H9 (cell line): ENCODE measurements around the gene DDX25. TPM values are rescaled to one million over a fixed set of nuclear protein-coding genes. Genes with fewer than 3 reads are reported as not detected.
A peak's percentile ranks its signal among the peaks of the same experiment; 100 is the strongest.

Experiments
- DNase-seq: peaks from one replicate; pipeline ENCODE4 v3.0.0-alpha.2; 2017
- H2AFZ ChIP-seq: one replicate; pipeline ENCODE4 v1.6.1; 2013; ENCODE audit warnings: mild to moderate bottlenecking, low read length, control low read depth, moderate library complexity
- H2AK5ac ChIP-seq: 2 replicates; pipeline ENCODE4 v1.6.1; 2013; ENCODE audit warnings: low read length, control low read depth, mixed read lengths; ENCODE audit not compliant: insufficient read length
- H2BK120ac ChIP-seq: one replicate; pipeline ENCODE4 v1.6.1; 2013; ENCODE audit warnings: low read depth, mild to moderate bottlenecking, low read length, control low read depth, inconsistent platforms; ENCODE audit not compliant: poor library complexity, severe bottlenecking
- H2BK12ac ChIP-seq: 2 replicates; pipeline ENCODE4 v1.6.1; 2013; ENCODE audit warnings: low read length, control low read depth, mixed read lengths, low read depth; ENCODE audit not compliant: insufficient read length
- H2BK15ac ChIP-seq: 2 replicates; pipeline ENCODE4 v1.6.1; 2013; ENCODE audit warnings: low read depth, low read length, control low read depth
- H2BK20ac ChIP-seq: one replicate; pipeline ENCODE4 v1.6.1; 2013; ENCODE audit warnings: low read depth, mild to moderate bottlenecking, low read length, control low read depth, inconsistent platforms; ENCODE audit not compliant: poor library complexity, severe bottlenecking
- H2BK5ac ChIP-seq: 2 replicates; pipeline ENCODE4 v1.6.1; 2013; ENCODE audit warnings: low read length, control low read depth, mixed read lengths; ENCODE audit not compliant: insufficient read length
- H3K14ac ChIP-seq: 2 replicates; pipeline ENCODE4 v1.6.1; 2013; ENCODE audit warnings: low read length, control low read depth; ENCODE audit not compliant: insufficient read depth
- H3K18ac ChIP-seq: 2 replicates; pipeline ENCODE4 v1.6.1; 2013; ENCODE audit warnings: low read depth, mild to moderate bottlenecking, mixed read lengths, low read length, control low read depth; ENCODE audit not compliant: insufficient read length
- H3K23ac ChIP-seq: 2 replicates; pipeline ENCODE4 v1.6.1; 2013; ENCODE audit warnings: low read length, control low read depth, mixed read lengths, low read depth; ENCODE audit not compliant: insufficient read length
- H3K23me2 ChIP-seq: 2 replicates; pipeline ENCODE4 v1.6.1; 2013; ENCODE audit warnings: low read depth, mild to moderate bottlenecking, mixed read lengths, low read length, control low read depth; ENCODE audit not compliant: insufficient read length, poor library complexity, severe bottlenecking
- H3K27ac ChIP-seq: 2 replicates; pipeline ENCODE4 v1.5.1; 2013; ENCODE audit warnings: low read length, control low read depth, mixed read lengths, low read depth; ENCODE audit not compliant: insufficient read length
- H3K27me3 ChIP-seq: 2 replicates; pipeline ENCODE4 v1.6.1; 2013; ENCODE audit warnings: low read length, control low read depth, inconsistent platforms; ENCODE audit not compliant: insufficient read depth
- H3K4ac ChIP-seq: 2 replicates; pipeline ENCODE4 v1.6.1; 2013; ENCODE audit warnings: low read depth, mild to moderate bottlenecking, control low read depth, inconsistent platforms, low read length, moderate library complexity
- H3K4me1 ChIP-seq: 2 replicates; pipeline ENCODE4 v1.6.1; 2013; ENCODE audit warnings: low read length, control low read depth, inconsistent platforms; ENCODE audit not compliant: insufficient read depth
- H3K4me2 ChIP-seq: 2 replicates; pipeline ENCODE4 v1.6.1; 2013; ENCODE audit warnings: low read length, control low read depth, mixed read lengths; ENCODE audit not compliant: insufficient read length, insufficient read depth
- H3K56ac ChIP-seq: 2 replicates; pipeline ENCODE4 v1.6.1; 2013; ENCODE audit warnings: low read depth, mild to moderate bottlenecking, mixed read lengths, low read length, control low read depth; ENCODE audit not compliant: insufficient read length
- H3K79me1 ChIP-seq: 2 replicates; pipeline ENCODE4 v1.6.1; 2013; ENCODE audit warnings: low read depth, mild to moderate bottlenecking, moderate library complexity, low read length, control low read depth, inconsistent platforms; ENCODE audit not compliant: insufficient read depth, poor library complexity, severe bottlenecking
- H3K79me2 ChIP-seq: 2 replicates; pipeline ENCODE4 v1.6.1; 2013; ENCODE audit warnings: low read length, control low read depth, inconsistent platforms; ENCODE audit not compliant: insufficient read depth
- H3K9ac ChIP-seq: 2 replicates; pipeline ENCODE4 v1.6.1; 2013; ENCODE audit warnings: low read length, control low read depth, mixed read lengths; ENCODE audit not compliant: insufficient read length; ENCODE audit errors: extremely low read depth
- H3K9me3 ChIP-seq: one replicate; pipeline ENCODE4 v1.6.1; 2013; ENCODE audit warnings: low read depth, low read length, inconsistent platforms; ENCODE audit not compliant: control insufficient read depth
- H3T11ph ChIP-seq: one replicate; pipeline ENCODE4 v1.6.1; 2013; ENCODE audit warnings: mild to moderate bottlenecking, low read length, control low read depth, inconsistent platforms
- H4K20me1 ChIP-seq: one replicate; pipeline ENCODE4 v1.6.1; 2013; ENCODE audit not compliant: control insufficient read depth, insufficient read length, insufficient read depth
- H4K5ac ChIP-seq: 2 replicates; pipeline ENCODE4 v1.6.1; 2013; ENCODE audit warnings: low read depth, mild to moderate bottlenecking, mixed read lengths, low read length, control low read depth; ENCODE audit not compliant: insufficient read length
- H4K8ac ChIP-seq: replicated peaks from 2 replicates; pipeline ENCODE4 v1.6.1; 2013; ENCODE audit warnings: low read length, control low read depth, mixed read lengths, low read depth; ENCODE audit not compliant: insufficient read length
- H4K91ac ChIP-seq: 2 replicates; pipeline ENCODE4 v1.6.1; 2013; ENCODE audit warnings: low read depth, mild to moderate bottlenecking, moderate library complexity, mixed read lengths, low read length, control low read depth; ENCODE audit not compliant: insufficient read length
- H3K27ac Mint-ChIP-seq, 3 experiments: 2 replicates in 2 of 3; 3 replicates in 1 of 3; pipeline ENCODE4 v1.8.0; 2020 to 2021; ENCODE audit warnings: mixed read lengths in 3 of 3, mild to moderate bottlenecking in 1 of 3, moderate library complexity in 1 of 3
- H3K27me3 Mint-ChIP-seq: 2 replicates; pipeline ENCODE4 v1.8.0; 2021; ENCODE audit warnings: low read depth, mild to moderate bottlenecking, moderate library complexity, mixed read lengths
- H3K36me3 Mint-ChIP-seq, 3 experiments: 2 replicates in 2 of 3; 3 replicates in 1 of 3; pipeline ENCODE4 v1.8.0; 2020 to 2021; ENCODE audit warnings: low read depth in 3 of 3, mixed read lengths in 3 of 3; ENCODE audit not compliant: insufficient read depth in 1 of 3
- H3K4me1 Mint-ChIP-seq, 2 experiments: 2 replicates each; pipeline ENCODE4 v1.8.0; 2020; ENCODE audit warnings: mixed read lengths in 2 of 2
- H3K4me3 Mint-ChIP-seq, 2 experiments: 2 replicates in 1 of 2; 3 replicates in 1 of 2; pipeline ENCODE4 v1.8.0; 2020 to 2021; ENCODE audit warnings: mild to moderate bottlenecking in 2 of 2, mixed read lengths in 2 of 2, moderate library complexity in 1 of 2
- H3K9me3 Mint-ChIP-seq, 2 experiments: 2 replicates in 1 of 2; 3 replicates in 1 of 2; pipeline ENCODE4 v1.8.0; 2020; ENCODE audit warnings: mild to moderate bottlenecking in 2 of 2, mixed read lengths in 2 of 2, moderate library complexity in 1 of 2
- WGBS: extraction: QIAGEN DNeasy Blood & Tissue Kit; methylation state at CpG from one replicate; pipeline ENCODE4 v1.1.7; 2013; ENCODE audit warnings: missing lambda C conversion rate, low lambda C conversion rate, mixed read lengths; ENCODE audit not compliant: insufficient read length; ENCODE audit errors: extremely low coverage; 5-methylcytosine and 5-hydroxymethylcytosine counted together
- total RNA-seq: library from RNA; stranded (reverse); gene quantifications from 2 replicates; pipeline ENCODE4 v1.2.1, GENCODE V29; 2021
- TF ChIP-seq, protein P1 (sequence below): fragments of 200-600 bp; sonication (generic); conservative IDR thresholded peaks from 3 replicates; pipeline ENCODE4 v1.8.0; 2021; ENCODE audit warnings: antibody characterized with exemption, mild to moderate bottlenecking

DDX25 gene
- total RNA-seq, 1 experiment from 2014 or later, result 6.9 TPM

DNA sequence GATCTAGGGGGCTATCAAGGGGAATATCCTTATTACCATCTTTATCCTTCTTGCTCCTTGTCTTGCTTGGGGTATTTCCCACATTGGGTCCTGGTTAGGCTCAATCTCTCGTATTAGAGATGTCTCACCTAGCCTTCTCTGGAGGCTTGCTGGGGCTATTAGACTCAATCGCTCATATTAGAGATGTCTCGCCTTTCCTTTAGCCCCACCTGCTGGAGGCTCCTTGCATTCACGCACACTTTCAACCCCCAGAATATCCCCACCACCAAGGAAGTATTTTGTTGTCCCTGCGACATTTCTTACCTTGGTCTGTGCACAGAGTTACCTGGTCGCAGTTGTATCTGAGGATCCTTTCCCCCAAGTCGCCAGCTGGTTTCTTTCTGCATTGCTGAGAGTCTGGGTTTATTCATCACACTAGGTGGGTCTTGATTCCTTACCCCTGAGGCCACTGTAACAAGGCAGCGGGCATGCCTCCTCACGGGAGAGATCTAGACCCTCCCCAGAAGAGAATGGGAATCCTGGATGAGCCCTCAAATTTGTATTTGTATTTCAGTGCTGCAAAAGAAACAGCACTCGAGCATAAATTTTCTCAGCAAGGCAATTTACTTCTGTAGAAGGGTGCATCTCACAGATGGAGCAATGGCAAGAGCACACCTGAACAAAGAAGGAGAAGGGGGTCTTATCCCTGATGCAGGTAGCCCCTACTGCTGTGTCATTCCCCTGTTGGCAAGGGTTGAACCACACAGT is 32.7 kb upstream of the DDX25 start:
- Mint-ChIP-seq H3K4me1 (peaks cover 9 to 15% of the 10 kb centered on the region in 2 experiments), H3K27ac (no peak overlapping the region), H3K36me3 (peaks cover 0 to 6% (median 0%) of the 10 kb centered on the region in 3 experiments; a peak in 2 of 7 replicates), H3K4me3 (no peak overlapping the region), H3K9me3 (peaks cover 6 to 13% of the 10 kb centered on the region in 2 experiments; a peak in 3 of 5 replicates), H3K27me3 (no peaks in the 10 kb centered on the region)
- no peak overlapping the region for H3K4ac ChIP-seq
- H4K20me1 ChIP-seq, result no peaks in the 10 kb centered on the region
- H3K23ac ChIP-seq, result no peak overlapping the region
- no peak overlapping the region for H2BK120ac ChIP-seq
- H3K79me1 ChIP-seq, result no peaks in the 10 kb centered on the region
- no peak overlapping the region for H2BK15ac ChIP-seq
- peak; percentile 77 for DNase-seq
- H3K14ac ChIP-seq, result no peak overlapping the region
- H2BK20ac ChIP-seq, result no peak overlapping the region
- H3T11ph ChIP-seq, result no peak overlapping the region
- TF ChIP-seq, protein P1, sequence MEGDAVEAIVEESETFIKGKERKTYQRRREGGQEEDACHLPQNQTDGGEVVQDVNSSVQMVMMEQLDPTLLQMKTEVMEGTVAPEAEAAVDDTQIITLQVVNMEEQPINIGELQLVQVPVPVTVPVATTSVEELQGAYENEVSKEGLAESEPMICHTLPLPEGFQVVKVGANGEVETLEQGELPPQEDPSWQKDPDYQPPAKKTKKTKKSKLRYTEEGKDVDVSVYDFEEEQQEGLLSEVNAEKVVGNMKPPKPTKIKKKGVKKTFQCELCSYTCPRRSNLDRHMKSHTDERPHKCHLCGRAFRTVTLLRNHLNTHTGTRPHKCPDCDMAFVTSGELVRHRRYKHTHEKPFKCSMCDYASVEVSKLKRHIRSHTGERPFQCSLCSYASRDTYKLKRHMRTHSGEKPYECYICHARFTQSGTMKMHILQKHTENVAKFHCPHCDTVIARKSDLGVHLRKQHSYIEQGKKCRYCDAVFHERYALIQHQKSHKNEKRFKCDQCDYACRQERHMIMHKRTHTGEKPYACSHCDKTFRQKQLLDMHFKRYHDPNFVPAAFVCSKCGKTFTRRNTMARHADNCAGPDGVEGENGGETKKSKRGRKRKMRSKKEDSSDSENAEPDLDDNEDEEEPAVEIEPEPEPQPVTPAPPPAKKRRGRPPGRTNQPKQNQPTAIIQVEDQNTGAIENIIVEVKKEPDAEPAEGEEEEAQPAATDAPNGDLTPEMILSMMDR, result peak; percentile 78
- no peak overlapping the region for H4K8ac ChIP-seq
- no peaks in the 10 kb centered on the region; the same call in 1 of the 2 replicates for H3K79me2 ChIP-seq
- no peak overlapping the region for H2BK5ac ChIP-seq
- no peak overlapping the region for H3K56ac ChIP-seq
- no peaks in the 10 kb centered on the region for H3K27me3 ChIP-seq
- no CpG with 5 or more reads among the region's 10 CpGs for WGBS
- H4K5ac ChIP-seq, result no peak overlapping the region
- no peak overlapping the region for H2AK5ac ChIP-seq
- no peak overlapping the region for H2BK12ac ChIP-seq
- no peaks in the 10 kb centered on the region for H3K9me3 ChIP-seq
- H3K4me2 ChIP-seq, result no peak overlapping the region
- no peak overlapping the region for H3K27ac ChIP-seq
- H3K4me1 ChIP-seq, result no peaks in the 10 kb centered on the region
- H3K23me2 ChIP-seq, result no peaks in the 10 kb centered on the region
- H4K91ac ChIP-seq, result no peak overlapping the region
- no peak overlapping the region for H3K18ac ChIP-seq
- H2AFZ ChIP-seq, result no peak overlapping the region
- no peak overlapping the region for H3K9ac ChIP-seq
